NCI-H748 (cell line): ENCODE results near the gene LSP1.
"Not testable (repeated sequence)": the region's sequence is repeated elsewhere in the genome, so short reads cannot be mapped to it uniquely, and the experiment has no call there.

Experiments
- DNase-seq: peaks from one replicate; lab custom pipeline; 2025; ENCODE audit not compliant: unreplicated experiment; lab: John Stamatoyannopoulos, UW

Gene LSP1

GRCh38 chr11:1852877-1853276 is at the start of gene LSP1:
LSP1 (plus strand) TSS chr11:1853084; CDS start chr11:1853145, 61 bp downstream.
- no peak for DNase-seq

GRCh38 chr11:1803246-1803645 is 49.6 kb upstream of the LSP1 start:
- no peak for DNase-seq

GRCh38 chr11:1803835-1804519 is 48.9 kb upstream of the LSP1 start:
- DNase-seq, result not testable (repeated sequence)

- DNase-seq, result no peak
Observed at GRCh38 chr11:1805525-1805924, 47.4 kb upstream of the LSP1 start.

- no peak for DNase-seq
Observed at GRCh38 chr11:1807264-1807995, 45.5 kb upstream of the LSP1 start.

- no peak for DNase-seq
Observed at GRCh38 chr11:1810761-1811160, 42.1 kb upstream of the LSP1 start.

- DNase-seq, result no peak
Observed at GRCh38 chr11:1812274-1812673, 40.6 kb upstream of the LSP1 start.

- DNase-seq, result no peak
Observed at GRCh38 chr11:1812801-1813200, 40.1 kb upstream of the LSP1 start.

- not testable (repeated sequence) for DNase-seq
Observed at GRCh38 chr11:1813356-1813755, 39.5 kb upstream of the LSP1 start.

GRCh38 chr11:1814691-1815090 is 38.2 kb upstream of the LSP1 start:
- DNase-seq, result no peak

GRCh38 chr11:1815311-1815710 is 37.6 kb upstream of the LSP1 start:
- DNase-seq, result no peak

GRCh38 chr11:1815751-1816150 is 37.1 kb upstream of the LSP1 start:
- no peak for DNase-seq

- DNase-seq, result no peak
Observed at GRCh38 chr11:1817000-1817399, 35.9 kb upstream of the LSP1 start.

- no peak for DNase-seq
Observed at GRCh38 chr11:1817511-1817910, 35.4 kb upstream of the LSP1 start.

GRCh38 chr11:1819074-1819473 is 33.8 kb upstream of the LSP1 start:
- no peak for DNase-seq

- DNase-seq, result no peak
Observed at GRCh38 chr11:1820463-1821325, 32.2 kb upstream of the LSP1 start.

GRCh38 chr11:1821562-1821961 is 31.3 kb upstream of the LSP1 start:
- no peak for DNase-seq

GRCh38 chr11:1822648-1823375 is 30.1 kb upstream of the LSP1 start:
- no peak for DNase-seq

GRCh38 chr11:1823376-1824220 is 29.3 kb upstream of the LSP1 start:
- no peak for DNase-seq
